DMS114 treated with DMSO at 0.1 percent for 48 hours (cell line): ENCODE measurements around the gene COPS3.
"Not testable (repeated sequence)": the region's sequence is repeated elsewhere in the genome, so short reads cannot be mapped to it uniquely, and the experiment has no call there.

Source experiments
- DNase-seq: peaks from one replicate; lab custom pipeline; 2025; ENCODE audit not compliant: unreplicated experiment; lab: John Stamatoyannopoulos, UW

The COPS3 gene

DNA sequence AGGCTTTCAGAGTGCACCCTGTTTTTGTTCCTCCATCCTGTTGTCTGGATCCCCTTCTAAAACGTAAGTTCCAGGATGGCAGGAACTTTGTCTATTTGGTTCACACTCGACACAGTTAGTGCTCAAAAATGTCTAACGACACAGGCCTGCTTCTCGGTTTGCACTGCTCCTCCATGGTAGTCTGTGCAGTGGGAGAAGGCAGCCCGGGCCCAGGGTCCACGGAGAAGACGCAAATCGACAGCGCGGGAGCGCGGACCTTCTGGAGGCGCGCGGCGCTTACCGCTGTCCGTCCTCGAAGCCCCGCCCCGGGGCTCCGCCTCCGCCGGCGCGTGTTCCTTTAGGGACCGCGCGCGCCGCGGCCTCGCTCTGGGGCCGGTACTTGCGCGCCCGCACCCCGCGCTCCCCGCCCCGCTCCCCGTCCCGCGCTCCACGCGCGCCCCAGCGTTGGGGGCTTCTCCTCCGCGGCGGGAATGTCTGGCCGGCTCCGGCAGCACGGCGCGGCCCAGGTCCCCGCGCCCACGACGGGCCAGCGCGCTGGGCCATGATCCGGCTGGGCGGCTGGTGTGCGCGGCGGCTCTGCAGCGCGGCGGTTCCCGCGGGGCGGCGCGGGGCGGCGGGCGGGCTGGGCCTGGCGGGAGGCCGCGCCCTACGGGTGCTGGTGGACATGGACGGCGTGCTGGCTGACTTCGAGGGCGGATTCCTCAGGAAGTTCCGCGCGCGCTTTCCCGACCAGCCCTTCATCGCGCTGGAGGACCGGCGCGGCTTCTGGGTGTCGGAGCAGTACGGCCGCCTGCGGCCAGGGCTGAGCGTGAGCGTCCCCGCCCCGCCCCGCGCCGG lies 22.2 kb upstream of the COPS3 start, which contains the start of gene NT5M:
Gene NT5M (plus strand): TSS at position 364 of the 837 bp plus-strand sequence. CDS start 178 bp downstream, at position 542.
- DNase-seq: peak; percentile 22

DNA sequence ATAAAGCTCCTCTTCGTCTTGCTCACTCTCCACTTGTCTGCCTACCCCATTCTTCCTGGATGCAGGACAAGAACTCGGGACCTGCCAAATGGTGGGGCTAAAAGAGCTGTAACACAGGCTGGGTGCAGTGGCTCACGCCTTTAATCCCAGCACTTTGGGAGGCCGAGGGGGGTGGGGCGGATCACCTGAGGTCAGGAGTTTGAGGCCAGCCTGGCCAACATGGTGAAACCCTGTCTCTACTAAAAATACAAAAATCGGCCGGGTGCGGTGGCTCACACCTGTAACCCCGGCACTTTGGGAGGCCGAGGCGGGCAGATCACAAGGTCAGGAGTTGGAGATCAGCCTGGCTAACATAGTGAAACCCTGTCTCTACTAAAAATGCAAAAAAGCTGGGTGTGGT lies 20.6 kb upstream of the COPS3 start:
- DNase-seq: not testable (repeated sequence)

DNA sequence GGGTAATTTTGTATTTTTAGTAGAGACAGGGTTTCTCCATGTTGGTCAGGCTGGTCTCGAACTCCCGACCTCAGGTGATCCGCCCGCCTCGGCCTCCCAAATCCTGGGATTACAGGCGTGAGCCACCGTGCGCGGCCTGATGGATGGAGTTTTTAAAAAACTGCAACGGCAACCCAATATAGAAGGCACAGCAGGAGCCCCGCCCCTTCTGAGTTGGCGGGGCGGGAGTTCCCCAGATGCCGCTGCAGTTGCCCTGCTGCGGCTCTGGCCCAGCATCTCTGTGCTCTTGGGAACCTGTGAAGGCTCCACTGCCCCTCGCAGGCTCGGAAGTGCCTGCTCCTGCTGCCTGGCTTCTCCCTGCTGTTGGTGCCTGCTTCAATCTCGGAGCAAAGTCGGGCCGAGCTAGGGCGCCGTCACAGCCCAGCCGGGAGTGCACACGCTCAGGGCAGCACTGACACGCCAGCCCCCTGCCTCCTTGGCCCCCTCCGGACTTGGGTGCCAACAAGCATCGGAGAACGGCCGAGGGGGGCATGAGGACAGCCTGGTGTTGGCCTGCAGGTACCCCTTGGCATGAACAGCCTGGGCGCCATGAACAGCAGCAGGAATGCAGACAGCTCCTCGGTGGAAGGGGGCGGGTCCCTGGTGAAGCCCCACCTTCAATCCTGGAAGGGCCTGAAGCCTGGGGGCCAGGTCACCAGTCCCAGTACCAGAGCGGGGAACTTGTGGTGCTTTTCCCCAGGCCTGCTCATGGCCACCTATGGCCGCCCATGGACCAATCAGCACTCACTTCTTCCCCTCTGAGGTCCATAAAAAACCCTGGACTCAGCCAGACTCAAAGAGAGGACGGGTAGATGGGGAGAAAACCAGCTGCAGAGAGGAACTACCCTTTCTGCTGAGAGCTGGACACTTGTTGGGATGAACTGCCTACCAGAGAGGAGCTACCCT lies 19.9 kb upstream of the COPS3 start:
- peak; percentile 24 for DNase-seq

DNA sequence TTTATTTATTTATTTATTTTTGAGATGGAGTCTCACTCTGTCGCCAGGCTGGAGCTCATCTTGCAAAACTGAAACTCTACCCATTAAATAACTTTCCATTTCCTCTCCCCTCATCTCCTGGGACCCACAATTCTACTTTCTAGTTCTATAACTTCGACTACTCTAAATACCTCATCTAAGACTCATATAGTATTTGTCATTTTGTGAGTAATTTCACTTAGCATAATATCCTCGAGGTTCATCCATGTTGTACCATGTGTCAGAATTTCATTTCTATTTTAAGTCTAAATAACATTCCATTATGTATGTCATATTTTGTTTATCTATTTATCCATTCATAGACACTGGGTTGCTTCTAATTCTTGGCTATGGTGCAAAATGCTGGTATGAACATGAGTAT lies 17.1 kb upstream of the COPS3 start:
- no peak for DNase-seq

DNA sequence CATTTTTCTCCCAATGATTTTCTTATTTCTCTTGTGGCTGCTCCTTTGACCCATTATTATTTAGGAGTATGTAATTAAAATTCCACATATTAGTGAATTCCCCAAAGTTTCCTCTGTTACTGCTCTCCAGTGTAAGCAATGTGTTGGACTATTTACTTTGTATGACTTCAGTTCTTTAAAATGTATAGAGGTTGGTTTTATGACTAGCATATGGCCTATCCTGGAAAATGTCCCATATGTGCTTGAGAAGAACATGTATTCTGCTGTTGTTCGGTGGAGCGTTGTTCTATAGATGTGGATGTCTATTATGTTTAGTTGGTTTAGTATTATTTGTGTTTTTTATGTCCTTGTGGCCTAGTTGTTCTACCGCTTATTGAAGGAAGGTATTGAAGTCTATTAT lies 16.2 kb upstream of the COPS3 start:
- no peak for DNase-seq

DNA sequence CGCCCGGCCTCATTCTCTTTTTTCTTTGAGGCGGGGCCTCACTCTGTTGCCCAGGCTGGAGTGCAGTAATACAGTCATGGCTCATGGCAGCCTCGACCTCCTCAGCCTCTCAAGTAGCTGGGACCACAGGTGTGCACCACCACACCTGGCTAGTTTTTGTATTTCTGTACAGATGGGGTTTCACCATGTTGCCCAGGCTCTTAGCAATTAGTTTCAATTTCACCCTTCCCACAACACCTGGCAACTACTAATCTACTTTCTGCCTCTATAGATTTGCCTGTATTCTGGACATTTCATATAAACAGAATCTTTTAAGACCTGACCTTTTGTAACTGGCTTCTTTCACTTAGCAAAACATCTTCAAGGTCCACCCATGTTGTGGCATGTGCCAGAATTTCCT lies 14.1 kb upstream of the COPS3 start:
- no peak for DNase-seq

DNA sequence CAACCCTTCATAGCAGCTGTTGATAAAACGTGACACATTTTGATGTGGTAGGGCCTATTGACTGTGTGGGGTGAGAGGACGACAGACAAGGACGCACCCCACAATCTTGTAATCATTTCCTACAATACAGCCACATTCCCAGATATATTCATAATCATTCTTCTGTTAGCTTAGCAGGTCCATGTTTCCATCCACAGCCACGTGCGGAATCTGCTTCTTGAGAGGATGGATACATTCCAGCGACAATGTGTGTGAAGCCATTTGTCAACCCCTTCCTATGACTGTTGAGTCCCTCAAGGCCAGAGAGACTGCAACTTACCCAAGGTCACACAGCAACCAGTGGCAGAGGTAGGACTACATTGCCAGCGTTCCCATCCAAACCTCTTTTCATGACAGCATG lies 8.7 kb upstream of the COPS3 start:
- no peak for DNase-seq

DNA sequence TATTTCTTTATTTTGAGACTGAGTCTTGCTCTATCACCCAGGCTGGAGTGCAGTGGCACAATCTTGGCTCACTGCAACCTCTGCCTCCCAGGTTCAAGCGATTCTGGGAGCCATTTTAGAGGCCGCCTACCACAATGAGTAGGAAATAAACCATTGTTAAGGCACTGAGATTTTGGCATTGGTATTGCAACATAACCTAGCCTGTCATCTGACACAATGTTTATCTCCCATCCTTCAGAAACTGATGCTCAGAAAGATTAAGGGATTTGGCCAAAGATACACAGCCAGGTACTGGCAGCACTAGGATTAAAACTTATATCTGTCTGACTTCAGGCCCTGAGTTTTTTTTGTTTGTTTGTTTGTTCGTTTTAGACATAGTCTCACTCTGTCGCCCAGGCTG lies 8.0 kb upstream of the COPS3 start:
- DNase-seq: no peak

DNA sequence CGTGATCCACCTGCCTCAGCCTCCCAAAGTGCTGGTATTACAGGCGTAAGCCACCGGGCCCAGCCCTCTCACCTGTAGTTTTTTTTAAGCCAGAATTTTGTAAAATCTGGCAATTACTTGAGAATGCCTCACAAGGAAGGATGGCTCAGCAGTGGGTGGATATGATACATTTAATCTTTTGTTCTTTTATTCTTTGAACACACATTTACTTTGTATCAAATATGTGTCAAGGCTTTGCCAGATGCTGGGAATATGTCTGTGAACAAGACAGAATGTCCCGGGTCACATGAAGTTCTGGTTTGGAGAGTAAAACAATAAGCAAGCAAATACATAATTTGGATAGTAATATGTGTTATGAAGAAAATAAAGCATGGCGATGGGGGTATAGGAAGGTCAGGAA lies 4.9 kb upstream of the COPS3 start:
- DNase-seq: no peak

DNA sequence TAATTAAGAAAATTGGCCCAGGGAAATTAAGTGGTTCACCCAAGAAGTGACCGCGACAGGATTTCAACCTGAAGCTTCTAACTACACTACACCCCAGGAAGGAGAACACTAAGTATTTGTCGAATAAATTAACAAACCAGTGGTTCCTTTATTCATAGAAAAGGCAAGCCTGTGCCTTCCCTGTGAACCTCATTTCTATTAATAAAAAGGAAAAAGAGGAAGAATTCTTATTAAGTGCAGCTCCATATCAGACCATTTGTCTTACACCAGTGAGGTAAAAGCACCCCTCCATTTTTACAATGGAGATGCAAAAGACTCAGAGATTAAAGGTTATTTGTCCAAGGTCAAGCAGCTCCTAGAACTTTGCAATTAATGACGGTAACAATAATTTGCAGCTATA lies 1.7 kb downstream of the COPS3 start:
- no peak for DNase-seq

DNA sequence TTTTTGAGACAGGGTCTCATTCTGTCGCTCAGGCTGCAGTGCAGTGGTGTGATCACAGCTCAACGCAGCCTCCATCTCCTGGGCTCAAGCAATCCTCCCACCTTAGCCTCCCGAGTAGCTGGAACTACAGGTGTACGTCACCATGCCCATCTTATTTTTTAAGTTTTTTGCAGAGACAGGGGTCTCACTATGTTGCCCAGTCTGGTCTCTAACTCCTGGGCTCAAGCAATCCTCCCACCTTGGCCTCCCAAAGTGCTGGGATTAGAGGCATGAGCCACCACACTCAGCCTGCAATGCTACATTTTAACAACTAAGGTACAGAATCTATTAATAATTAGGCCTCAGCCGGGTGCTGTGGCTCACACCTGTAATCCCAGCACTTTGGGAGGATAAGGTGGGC lies 3.6 kb downstream of the COPS3 start:
- not testable (repeated sequence) for DNase-seq

DNA sequence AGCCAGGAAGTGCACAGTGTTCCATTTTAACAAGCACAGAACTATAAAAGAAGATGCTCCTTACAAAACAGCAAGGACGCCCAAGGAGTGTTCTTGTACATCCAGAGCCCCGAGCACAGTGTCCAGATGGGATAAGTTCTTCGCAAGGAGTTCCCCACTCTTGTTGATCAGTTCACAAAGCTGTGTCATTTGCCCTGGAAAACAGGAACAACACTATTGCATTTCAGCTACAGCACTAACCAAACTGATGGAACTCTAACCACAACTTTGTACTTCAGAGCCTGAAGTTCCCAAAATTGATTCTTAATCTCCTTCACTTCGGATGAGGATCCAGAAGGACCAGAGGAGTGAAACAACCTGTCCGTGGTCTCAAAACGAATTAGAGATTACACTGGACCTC lies 5.1 kb downstream of the COPS3 start:
- DNase-seq: no peak

DNA sequence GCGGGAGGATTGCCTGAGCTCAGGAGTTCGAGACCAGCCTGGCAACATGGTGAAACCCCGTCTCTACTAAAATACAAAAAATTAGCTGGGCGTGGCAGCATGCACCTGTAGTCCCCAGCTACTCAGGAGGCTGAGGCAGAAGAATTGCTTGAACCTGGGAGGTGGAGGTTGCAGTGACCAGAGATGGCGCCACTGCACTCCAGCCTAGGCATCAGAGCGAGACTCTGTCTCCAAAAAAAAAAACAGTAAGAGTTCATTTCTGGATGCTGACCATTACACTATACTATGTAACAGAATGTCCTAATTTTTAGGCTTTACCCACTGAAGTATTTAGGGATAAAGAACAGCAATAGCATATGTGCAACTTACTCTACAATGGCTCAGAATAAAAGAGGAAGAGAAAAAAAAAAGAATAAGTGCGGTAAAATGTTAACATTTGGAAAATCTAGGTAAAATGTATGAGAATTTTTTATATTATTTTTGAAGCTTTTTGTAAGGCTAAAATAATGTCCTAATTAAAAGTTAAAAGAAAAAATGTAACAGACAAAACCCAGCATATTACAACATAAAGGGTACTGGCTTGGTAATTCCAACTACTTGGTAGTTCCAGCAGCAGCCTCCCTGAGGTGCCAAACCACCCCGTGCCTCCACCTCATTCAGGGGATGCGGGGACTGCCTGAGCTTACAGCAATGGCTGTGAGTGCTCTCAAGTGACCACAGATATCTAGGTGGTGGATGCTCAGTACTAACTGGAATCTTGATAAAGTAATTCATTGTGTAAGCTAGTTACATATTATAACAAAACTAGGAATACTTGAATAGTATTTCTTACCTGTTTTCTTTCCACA lies 10.9 kb downstream of the COPS3 start:
- DNase-seq: no peak

DNA sequence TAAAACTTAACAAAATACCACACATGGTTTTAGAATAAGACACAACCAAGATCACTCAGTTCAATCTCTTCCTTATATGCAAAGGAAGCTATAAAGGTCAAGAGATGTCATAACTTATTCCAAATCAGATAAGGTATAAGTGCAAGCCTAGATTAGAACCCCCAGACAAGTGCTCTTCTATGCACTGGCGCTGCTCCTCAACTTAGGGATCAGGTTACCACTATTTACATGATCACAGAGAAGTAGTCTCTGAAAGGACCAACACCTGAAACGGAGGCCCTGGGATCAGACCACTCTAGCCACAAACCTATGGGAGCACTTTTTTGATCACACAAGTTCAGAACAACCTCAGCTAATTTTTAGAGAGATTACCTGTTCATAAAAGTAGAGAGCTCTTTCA lies 16.6 kb downstream of the COPS3 start:
- DNase-seq: no peak

DNA sequence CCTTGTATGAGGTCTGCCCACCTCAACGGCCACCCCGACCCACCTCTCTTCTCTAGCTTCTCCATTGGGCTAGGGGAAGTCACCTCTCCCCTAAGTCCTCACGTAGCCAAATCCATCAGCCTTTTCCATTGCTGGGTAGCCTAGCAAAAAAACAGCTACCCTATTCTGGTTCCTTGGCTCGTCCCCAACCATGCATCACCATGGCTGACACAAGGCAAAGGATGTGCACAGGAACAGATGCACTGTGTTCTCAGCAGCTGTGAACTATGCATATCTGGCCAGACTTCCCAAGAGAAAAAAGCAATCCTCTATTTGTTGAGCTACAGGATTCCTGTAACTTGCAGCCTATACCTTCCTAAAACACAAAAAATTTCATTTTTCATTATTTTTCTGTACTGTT lies 22.0 kb downstream of the COPS3 start:
- no peak for DNase-seq

DNA sequence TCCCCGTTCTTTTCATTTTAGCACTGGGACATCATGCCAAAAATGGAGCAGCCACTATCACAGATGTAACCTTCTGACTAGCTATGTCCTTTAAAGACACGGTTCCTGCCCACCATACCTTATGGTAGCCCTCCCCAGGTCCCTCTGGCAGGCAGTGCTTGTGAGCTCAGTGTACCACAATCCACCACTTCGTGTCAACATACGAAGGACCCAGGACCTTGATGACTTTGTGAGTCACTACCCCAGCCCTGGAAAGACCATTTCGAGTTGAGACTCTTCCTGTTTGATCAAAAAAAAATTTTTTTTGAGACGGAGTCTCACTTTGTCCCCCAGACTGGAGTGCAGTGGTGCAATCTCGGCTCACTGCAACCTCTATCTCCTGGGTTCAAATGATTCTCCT lies 23.0 kb downstream of the COPS3 start:
- DNase-seq: no peak

DNA sequence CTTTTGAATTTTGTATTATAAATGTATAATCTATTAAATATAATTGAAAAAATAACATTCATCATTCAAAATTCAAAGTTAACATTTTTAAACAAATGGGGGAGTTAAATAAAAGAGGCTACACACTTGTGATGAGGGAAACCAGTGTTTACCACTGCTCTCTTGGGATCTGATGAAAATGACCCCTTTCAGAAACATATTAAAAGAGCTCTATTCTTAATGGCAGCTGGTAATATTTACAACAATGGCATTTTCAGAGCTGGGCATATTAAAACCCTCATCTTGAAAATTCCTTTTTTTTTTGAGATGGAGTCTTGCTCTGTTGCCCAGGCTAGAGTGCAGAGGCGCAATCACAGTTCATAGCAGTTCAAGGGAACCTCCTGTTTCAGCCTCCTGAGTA lies 24.7 kb downstream of the COPS3 start:
- DNase-seq: no peak

DNA sequence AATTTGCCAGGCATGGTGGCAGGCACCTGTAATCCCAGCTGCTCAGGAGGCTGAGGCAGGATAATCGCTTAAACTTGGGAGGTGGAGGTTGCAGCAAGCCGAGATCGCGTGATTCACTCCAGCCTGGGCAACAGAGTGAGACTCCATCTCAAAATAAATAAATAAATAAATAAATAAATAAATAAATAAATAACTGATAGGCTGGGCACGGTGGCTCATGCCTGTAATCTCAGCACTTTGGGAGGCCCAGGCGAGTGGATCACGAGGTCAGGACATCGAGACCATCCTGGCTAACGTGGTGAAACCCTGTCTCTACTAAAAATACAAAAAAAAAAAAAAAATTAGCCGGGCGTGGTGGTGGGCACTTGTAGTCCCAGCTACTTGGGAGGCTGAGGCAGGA lies 25.4 kb downstream of the COPS3 start:
- not testable (repeated sequence) for DNase-seq

DNA sequence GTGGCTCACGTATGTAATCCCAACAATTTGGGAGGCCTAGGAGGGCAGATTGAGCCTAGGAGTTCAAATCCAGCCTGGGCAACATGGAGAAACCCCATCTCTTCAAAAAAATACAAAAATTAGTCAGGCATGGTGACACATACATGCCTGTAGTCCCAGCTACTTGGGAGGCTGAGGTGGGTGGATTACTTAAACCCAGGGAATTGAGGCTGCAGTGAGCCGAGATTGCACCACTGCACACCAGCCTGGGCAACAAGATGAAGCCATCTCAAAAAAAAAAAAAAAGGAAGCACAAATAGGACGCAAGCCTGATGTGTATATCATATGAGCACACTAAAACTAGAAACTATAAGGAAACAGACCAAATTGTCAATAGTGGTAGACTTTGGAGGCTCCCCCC lies 27.0 kb downstream of the COPS3 start:
- no peak for DNase-seq

DNA sequence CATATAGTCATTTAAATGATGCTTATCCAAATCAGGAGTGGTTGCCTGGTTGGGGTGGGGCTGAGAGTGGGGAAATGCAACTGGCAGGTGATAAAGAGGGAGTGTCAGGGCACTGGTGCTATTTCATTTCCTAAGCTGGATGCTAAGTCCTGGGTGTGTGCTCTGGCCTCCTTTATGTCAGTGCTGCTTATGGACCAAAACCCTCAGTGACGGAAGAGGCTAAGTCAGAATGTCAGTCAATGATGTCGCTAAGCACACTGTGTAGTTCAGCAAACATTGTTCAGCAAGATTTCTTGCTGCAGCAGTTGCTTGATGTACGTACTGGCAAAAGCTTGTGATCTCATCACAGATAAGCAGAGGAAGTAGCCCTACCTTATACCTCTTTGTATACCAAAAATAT lies 27.6 kb downstream of the COPS3 start:
- DNase-seq: no peak

DNA sequence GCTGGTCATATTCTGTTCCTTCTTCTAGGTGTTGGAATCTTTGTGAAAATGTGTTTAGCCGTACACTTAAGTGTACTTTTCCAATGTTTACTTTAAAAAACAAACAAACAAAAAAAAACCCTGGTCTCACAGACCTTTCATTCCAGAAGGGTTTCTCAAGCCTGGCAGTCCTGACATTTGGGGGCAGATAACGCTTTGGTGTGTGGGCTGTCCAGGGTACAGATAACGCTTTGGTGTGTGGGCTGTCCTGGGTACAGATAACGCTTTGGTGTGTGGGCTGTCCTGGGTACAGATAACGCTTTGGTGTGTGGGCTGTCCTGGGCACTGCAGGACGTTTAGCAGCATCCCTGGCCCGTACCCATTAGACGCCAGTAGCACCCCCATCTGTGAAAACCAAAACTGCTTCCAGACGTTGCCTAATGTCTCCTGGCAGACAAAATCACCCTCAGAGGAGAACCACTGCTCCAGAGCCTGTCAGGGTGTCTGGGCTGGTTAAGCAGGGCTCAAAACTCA lies 28.8 kb downstream of the COPS3 start:
- DNase-seq: no peak
